H1 (cell line): ENCODE data around the gene RAB8B.

Experiments used
- CBX5 ChIP-seq: fragments of 300-800, 300-1000 bp; sonication (generic); IDR thresholded peaks from 2 replicates; pipeline ENCODE4 v1.7.1; 2016; ENCODE audit warnings: antibody characterized with exemption, low read length, low read depth
- CEBPB ChIP-seq: IDR thresholded peaks from 2 replicates; pipeline ENCODE4 v1.6.1; 2012; ENCODE audit warnings: low read depth, low read length
- EP300 ChIP-seq, 2 experiments: IDR thresholded peaks; 1 replicate in 1 of 2; 2 replicates in 1 of 2; pipeline ENCODE4 v1.6.1; 2011 to 2012; ENCODE audit warnings: low read depth in 2 of 2, low read length in 2 of 2, mild to moderate bottlenecking in 2 of 2, borderline replicate concordance in 1 of 2, inconsistent platforms in 1 of 2, moderate library complexity in 1 of 2
- GABPA ChIP-seq: IDR thresholded peaks from 2 replicates; pipeline ENCODE4 v1.6.1; 2011; ENCODE audit warnings: mild to moderate bottlenecking, low read length, moderate library complexity, borderline replicate concordance; ENCODE audit not compliant: insufficient read depth
- HDAC2 ChIP-seq, 2 experiments: fragments of 300-600 bp in 1 of 2; sonication (generic) in 1 of 2; IDR thresholded peaks; 2 replicates each; pipeline ENCODE4 v1.6.1; 2011 to 2012; ENCODE audit warnings: low read depth in 2 of 2, low read length in 2 of 2, mild to moderate bottlenecking in 2 of 2, moderate library complexity in 2 of 2, borderline replicate concordance in 1 of 2, inconsistent platforms in 1 of 2
- HDAC6 ChIP-seq: IDR thresholded peaks from one replicate; pipeline ENCODE4 v1.7.1; 2012; ENCODE audit warnings: low read depth, mild to moderate bottlenecking, inconsistent platforms, low read length, moderate library complexity
- JUN ChIP-seq: IDR thresholded peaks from 2 replicates; pipeline ENCODE4 v1.6.1; 2011; ENCODE audit warnings: low read depth, mild to moderate bottlenecking, improper control_type of control experiment, low read length
- MAFK ChIP-seq: IDR thresholded peaks from 2 replicates; pipeline ENCODE4 v1.6.1; 2012; ENCODE audit warnings: low read depth, mild to moderate bottlenecking, improper control_type of control experiment, low read length
- RAD21 ChIP-seq, 2 experiments: IDR thresholded peaks in 1 of 2; conservative IDR thresholded peaks in 1 of 2; 2 replicates each; pipeline ENCODE4 v1.6.1; 2011; ENCODE audit warnings: low read depth in 2 of 2, low read length in 2 of 2, improper control_type of control experiment in 1 of 2, inconsistent platforms in 1 of 2, mild to moderate bottlenecking in 1 of 2, moderate library complexity in 1 of 2
- TF ChIP-seq, protein P1 (sequence below), 3 experiments: IDR thresholded peaks; 1 replicate in 2 of 3; 2 replicates in 1 of 3; pipeline versions ENCODE4 v1.5.1 to v1.6.1; 2011; ENCODE audit warnings: low read length in 3 of 3, mild to moderate bottlenecking in 3 of 3, inconsistent platforms in 2 of 3, low read depth in 1 of 3, moderate library complexity in 1 of 3; ENCODE audit not compliant: insufficient read depth in 1 of 3; ENCODE audit errors: control extremely low read depth in 1 of 3

DNA sequence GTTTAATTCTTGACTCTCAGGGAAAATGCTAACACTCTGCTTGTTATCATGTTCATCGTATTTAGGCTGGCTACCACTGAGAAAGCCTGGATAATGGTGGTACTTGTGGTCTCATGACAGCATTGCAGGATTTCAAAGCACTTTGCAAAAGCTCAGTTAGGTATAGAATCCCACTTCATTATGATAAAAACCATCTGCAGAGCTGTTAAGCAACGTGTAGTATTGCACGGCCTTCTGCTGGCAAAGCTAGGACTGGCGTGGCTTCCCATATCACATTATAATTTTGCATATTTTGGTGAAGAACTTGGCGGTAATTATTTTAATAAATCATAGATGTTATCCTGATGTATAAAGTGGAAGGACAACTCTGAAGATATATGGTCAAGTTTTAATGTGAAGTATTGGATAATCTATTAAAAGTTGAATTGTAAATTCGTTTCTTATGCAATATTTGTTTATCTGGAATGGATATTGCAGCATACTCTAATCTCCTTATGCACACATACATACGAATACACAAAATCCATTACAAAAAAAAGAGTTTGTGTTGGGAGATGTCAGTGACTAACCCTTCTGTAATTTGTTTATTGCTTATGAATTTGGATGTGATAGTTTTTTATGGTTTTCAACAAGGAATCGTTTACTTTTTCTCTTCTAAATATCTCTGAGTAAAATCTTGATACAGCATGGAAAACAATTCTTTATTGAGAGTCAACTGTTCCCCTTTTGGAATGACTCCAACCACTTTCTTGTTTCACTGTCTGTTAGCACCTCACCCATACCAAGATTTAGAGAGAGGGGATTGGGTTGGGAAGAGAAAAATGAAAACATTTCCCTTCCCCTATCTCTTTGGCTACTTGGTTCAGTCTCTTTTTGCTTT, 9.2 kb downstream of the RAB8B start:
- TF ChIP-seq RAD21 (IDR thresholded peaks at IDR 0.05 in 1 of 2, conservative IDR thresholded peaks at IDR 0.05 in 1 of 2; ENCODE audit: low read depth in 2 of 2, low read length in 2 of 2) (no peak), CBX5 (no peak), CEBPB (no peak), JUN (no peak), EP300 (IDR thresholded peaks at IDR 0.05; ENCODE audit: borderline replicate concordance in 1 of 2, low read depth in 2 of 2, low read length in 2 of 2) (no peak), GABPA (no peak), HDAC6 (no peak), MAFK (no peak), HDAC2 (IDR thresholded peaks at IDR 0.05; ENCODE audit: borderline replicate concordance in 1 of 2, low read depth in 2 of 2, low read length in 2 of 2) (no peak)
- TF ChIP-seq, protein P1, sequence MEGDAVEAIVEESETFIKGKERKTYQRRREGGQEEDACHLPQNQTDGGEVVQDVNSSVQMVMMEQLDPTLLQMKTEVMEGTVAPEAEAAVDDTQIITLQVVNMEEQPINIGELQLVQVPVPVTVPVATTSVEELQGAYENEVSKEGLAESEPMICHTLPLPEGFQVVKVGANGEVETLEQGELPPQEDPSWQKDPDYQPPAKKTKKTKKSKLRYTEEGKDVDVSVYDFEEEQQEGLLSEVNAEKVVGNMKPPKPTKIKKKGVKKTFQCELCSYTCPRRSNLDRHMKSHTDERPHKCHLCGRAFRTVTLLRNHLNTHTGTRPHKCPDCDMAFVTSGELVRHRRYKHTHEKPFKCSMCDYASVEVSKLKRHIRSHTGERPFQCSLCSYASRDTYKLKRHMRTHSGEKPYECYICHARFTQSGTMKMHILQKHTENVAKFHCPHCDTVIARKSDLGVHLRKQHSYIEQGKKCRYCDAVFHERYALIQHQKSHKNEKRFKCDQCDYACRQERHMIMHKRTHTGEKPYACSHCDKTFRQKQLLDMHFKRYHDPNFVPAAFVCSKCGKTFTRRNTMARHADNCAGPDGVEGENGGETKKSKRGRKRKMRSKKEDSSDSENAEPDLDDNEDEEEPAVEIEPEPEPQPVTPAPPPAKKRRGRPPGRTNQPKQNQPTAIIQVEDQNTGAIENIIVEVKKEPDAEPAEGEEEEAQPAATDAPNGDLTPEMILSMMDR (IDR thresholded peaks at IDR 0.05; ENCODE audit: control extremely low read depth in 1 of 3, insufficient read depth in 1 of 3, low read depth in 1 of 3, low read length in 3 of 3) = no peak
